ENCODE measurements around the gene SEMA3C. TPM values are rescaled to one million over a fixed set of nuclear protein-coding genes. Genes with fewer than 3 reads are reported as not detected.

SEMA3C gene
- total RNA-seq, 1 donor from 2014 or later, result 0.20 TPM

DNA sequence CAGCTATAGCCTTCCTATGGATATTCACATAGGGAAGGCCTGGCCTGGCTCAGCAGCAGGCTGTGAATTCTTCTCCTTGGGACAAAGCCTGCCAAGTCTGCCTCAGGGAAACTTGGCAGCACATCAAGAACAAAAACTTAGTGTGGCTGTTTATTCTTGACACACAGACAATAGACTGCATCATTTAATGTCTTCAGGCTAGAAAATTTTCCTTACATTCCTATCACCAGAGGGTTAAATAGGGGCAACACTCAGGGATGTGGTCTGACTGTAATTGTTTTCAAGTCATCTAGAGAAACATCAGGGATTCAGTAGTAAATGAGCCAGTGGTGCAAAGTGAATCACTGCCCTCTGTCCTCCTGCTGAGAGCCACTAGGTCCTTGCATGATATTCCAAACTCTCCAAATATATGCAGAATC lies 137.3 kb downstream of the SEMA3C start:
- peak in 1 of 2 donors; percentile 92 for DNase-seq (ENCODE audit: low read depth in 2 of 2)

DNA sequence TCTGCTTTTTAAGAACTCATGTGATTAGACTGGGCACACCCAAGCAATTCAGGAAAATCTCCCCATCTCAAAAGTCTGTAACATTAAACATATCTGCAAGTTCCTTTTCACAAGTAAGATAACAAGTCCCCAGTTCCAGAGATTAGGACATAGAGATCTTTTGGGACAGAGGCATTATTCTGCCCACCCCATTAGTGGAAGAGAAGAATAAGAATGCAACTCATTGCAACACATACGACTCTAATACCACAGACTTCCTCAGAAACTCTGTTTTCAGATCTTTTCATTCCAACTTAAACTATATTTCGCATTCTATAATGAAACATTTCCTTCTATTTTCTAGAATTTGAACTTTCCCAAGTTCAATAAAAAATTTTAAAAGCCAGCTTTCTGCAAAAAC lies 137.7 kb downstream of the SEMA3C start:
- DNase-seq (ENCODE audit: low read depth in 2 of 2), result no peak

DNA sequence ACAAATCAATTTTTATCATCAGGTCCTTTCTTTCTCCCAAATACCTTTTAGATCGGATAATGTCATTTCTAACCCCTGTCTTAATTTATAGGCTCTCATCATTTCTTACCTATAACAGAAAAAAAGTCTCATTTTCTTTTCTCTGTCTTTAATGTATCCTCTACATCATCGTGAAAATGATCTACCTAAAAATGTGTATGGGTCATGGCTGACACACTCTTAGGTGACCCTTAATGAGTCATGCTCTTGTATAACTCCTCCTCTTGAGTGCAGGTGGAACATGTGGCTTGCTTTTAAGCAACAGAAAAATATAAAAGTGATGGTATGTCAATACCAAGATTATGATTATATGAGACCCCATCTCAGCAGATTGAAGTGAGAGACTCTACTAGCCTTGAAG lies 139.4 kb downstream of the SEMA3C start:
- DNase-seq (ENCODE audit: low read depth in 2 of 2), result no peak

DNA sequence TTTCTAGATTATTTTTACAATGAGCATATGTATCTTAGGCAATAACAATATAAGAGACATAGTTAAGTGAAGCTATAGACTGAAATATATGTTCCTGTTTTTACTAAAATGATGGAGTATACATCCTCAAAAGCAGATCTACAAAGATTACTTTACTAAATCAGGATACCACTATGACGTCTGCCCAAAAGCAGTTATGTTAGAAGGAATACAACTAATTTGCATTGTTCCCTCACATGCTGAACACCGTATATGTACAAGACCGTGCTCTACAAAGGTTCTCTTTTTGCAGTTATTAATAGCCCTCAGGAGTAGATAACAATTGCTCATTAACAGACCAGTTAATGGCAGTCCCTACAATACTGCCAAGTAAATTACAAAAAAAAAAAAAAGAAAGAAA lies 143.0 kb downstream of the SEMA3C start:
- DNase-seq (ENCODE audit: low read depth in 2 of 2), result no peak

DNA sequence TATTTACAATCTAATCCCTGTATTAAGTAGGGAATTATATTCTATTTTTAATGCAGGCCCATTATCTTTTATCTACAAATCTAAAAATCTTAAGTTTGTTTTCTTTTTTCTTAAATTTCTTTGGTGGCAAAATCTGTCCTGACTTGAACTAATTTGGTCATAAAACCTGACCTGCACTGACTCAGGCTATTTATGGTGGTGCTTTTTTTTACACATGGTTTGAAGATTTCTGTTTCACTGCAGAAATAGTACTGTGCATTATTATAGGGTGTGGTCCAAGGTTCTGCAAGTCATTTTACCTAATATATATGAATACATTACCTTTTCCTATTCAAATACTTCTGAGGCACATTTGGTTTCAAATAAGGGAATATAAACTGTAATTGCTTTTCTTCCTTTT lies 143.4 kb downstream of the SEMA3C start:
- DNase-seq (ENCODE audit: low read depth in 2 of 2), result no peak

DNA sequence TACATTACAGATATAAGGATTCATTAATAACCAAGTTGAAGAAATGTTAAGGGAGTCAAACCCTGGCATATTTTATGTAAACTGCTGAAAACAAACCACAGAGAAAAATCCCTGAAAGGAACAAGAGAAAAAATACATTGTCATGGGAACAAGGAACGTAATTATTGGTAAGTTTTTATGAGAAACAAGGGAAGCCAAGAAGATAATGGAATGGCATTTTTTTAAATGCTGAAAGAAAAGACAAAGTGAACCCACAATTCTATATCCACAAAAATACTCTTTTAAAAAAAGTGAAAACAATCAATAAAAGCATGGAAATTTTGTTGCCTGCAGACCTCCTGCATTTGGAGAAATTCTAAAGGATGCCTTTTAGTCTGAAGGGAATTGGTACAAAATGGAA lies 144.0 kb downstream of the SEMA3C start:
- DNase-seq (ENCODE audit: low read depth in 2 of 2), result no peak

DNA sequence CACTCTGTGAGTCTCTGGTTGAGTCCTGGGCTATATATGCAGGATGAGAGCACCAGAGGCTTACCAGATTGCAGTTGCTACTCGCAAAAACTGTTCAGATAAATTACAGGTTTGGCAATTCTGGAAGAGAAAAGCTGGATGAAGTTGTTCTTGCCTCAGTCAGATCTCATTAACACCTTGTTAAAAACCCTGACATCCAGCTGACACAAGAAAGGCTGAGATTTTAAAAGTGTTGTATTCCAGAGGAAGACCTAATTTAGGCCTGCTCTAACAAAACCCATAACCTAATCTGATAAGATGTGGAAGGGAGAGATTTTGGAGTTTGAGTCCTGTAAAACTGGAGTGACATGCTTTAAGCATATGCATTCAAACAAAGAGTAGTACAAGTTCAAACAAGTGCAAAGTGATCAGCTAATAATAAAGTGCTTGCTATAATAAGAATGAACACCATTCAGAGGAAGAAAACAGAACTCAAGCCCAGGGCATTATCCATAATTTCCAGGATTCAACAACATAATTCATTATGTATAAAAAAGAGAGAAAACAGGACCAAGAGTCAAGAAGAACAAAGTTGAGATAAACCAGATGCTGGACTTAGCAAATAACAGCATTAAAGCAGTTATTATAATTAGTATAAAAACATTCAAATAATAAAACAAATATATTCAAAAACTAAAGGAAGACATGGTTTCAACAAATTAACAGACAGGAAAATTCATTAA lies 144.9 kb downstream of the SEMA3C start:
- DNase-seq (ENCODE audit: low read depth in 2 of 2), result no peak

DNA sequence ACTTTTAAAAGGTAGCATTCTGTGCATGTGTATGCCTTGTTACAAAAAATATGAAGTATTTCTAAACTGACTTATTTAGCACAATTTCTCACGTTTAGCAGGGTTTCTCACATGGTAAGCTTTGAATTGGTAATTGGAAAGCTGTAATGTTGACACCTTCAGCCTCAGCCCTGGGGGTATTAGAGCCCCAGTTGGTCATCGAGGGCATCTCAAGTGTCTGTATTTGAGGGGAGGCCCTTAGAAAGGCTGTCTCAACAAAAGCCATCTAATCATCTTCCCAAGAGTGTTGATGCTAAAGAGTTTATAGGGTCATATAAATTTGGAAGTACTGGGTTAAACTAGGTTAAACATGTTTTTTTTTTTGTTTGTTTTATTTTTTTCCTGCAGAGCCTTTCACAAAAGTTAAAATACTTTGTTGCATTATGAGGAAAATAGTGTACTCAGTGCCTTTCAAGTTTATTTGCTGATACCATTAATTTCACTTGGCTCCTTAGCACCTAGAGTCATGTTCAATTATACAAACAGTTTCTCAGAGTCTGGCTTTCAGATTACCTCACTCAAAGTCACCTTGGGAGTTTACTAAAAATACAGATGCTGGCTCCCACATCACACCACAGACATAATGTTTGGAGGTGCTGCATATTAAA lies 146.4 kb downstream of the SEMA3C start:
- DNase-seq (ENCODE audit: low read depth in 2 of 2), result no peak

DNA sequence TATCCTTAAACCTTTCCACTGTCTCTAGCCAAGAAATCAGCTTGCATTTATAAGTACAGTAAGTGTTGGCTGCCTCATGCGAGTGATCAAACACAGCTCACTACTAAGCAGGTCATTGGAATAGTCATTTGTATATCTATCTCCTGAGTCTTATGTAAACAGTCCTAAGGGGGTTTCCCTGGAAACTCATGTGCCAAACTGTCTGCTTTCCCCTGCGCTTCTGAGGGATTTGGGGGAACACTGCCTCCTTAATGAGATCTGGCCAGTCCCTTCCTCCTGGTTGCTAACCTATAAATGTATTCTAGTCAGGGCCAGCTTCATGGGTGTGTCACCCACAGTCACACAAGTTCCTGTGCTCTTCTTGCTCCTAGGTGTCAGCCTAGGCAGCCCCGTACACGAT lies 147.3 kb downstream of the SEMA3C start:
- DNase-seq (ENCODE audit: low read depth in 2 of 2), result peak in 1 of 2 donors; percentile 55

DNA sequence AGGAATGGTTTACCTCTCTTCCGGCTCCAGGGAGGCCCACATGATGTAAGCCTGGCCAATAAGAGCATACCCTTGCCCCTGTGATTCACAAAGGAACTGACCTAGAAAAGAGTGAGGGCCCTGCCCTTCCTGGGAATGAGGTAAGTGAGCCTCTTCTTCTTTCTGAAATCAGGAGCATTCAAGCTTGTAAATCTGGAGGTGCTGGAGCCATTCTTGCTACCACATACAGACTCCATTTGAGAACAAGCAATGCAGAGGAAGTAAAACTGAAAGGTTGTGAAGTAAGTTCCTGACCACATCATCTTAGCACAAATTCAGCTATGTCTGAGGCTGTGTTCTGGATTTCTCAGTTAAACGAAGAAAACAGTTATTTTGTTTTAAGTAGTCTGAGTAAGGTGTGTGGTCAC lies 148.2 kb downstream of the SEMA3C start:
- DNase-seq (ENCODE audit: low read depth in 2 of 2), result no peak

DNA sequence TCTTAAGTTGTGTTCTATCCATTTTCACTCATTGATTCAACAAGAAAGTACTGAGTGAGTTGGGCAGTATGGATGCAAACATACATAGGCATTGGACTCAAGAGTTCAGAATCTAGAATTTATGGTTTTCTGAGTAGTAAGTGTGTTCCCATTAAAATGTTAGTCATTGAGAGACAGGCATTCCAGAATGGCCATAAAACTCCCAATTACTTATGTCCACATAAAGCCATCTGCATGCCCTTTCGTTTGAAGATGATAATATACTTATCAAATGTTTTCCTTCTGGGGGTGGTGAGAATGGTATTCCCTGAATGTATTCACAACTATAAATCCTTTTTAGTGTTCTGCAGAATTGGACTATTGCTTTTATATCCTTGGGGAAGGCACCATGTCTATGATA lies 148.8 kb downstream of the SEMA3C start:
- DNase-seq (ENCODE audit: low read depth in 2 of 2), result no peak

DNA sequence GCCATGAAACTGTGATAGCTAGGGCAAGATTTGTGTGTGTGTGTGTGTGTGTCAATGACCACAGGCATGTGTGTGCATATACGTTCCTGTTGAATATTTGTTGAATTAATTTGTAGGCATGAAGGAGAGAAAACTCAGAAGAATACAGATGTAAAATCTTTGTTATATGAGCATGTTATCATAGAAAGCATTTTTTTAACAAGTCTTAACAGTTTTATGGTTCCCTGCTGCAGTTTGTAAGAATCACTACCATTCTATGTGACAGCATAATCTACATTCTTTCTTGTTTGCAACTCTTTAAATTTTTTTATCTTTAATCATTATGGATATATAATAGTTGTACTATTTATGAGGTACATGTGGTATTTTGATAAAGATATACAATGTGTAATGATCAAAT lies 150.1 kb downstream of the SEMA3C start:
- DNase-seq (ENCODE audit: low read depth in 2 of 2), result no peak

DNA sequence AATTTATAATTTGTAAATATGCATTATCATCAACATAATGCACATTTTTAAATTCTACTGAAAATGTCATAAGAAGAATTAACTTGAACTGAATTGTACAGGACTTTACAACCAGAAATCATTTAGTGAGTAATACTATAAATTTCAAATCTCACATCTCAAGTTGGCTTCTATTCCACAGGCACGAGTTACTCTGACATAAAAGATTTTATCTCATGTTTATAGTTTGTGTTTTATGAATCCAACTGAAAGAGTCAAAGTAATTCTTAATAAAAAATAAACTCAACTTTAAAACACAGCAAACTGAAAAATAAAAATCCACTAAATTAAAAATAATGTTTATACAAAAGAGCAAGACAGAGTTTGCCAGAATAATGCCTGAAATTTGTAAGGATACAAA lies 151.2 kb downstream of the SEMA3C start:
- no peak for DNase-seq (ENCODE audit: low read depth in 2 of 2)

DNA sequence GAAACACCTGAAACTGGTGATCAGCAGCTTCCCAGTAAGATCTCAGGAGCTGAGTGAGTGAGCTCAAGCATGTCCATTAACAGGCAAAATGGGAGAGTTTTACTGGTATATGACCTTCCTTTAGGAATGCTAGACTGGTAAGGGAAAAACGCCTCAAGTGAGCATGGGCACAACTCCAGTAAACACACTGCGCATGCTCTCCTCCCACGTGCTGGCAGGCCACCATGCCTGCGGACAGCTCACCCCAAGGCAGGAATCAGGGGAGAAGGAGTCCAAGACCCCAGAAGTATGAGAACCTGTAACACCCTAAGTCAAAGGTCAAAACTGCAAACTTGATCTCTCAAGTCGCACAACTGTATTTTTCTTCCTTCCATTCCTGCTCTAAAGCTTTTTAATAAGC lies 152.1 kb downstream of the SEMA3C start:
- no peak for DNase-seq (ENCODE audit: low read depth in 2 of 2)

DNA sequence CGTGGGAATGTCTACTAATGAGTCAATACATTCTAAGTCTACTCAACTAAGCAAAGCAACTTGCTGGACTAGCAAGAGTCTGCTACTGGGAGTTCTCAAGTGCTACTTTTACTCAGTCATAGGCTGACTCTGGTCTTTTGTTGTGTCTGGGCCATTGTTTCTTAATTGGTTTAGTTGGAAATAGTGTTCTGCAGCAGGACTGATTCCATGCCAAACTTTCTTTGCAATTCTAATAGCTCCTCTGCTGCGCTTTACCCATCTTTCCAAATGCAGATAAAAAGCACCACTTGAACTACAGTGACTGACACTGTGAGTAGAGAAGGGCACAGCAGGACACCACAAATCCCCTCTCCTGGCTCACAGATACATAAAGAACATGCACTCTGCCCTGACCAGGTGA lies 154.7 kb downstream of the SEMA3C start:
- no peak for DNase-seq (ENCODE audit: low read depth in 2 of 2)

DNA sequence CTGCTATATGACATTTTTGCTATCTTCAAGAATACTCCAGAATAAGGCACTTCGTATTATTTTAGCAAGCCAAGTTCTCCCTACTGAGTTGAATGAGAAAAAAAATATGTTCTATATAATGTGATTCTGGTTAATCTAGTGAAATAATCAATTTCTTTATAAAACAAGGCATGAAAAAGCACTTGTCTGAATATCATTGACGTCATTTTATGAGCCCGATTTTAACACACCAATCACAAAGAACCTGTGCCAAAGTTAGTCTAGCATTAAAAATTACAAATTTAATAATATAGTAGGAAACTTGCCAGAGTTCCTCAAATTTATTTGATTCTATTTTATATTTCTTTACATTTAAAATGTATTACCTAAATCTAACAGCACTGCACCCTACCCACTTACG lies 155.1 kb downstream of the SEMA3C start:
- DNase-seq (ENCODE audit: low read depth in 2 of 2), result no peak

DNA sequence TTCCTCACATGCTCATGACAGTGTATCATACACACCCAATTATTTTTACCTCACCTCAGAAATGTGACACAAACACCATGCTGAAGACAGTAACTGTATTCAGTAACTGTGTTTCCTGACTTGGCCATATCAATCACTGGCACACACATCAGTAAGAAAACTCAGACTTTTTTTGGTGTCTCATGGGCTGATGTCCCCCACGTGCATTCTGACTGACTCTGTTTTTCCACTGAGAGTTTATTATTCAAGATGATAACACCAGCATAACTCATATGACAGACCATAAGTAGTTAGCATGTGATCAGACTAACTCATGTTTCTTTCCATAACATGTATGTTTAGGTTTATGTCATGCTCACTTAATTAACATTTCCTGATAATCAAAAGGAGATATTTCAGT lies 155.6 kb downstream of the SEMA3C start:
- no peak for DNase-seq (ENCODE audit: low read depth in 2 of 2)

DNA sequence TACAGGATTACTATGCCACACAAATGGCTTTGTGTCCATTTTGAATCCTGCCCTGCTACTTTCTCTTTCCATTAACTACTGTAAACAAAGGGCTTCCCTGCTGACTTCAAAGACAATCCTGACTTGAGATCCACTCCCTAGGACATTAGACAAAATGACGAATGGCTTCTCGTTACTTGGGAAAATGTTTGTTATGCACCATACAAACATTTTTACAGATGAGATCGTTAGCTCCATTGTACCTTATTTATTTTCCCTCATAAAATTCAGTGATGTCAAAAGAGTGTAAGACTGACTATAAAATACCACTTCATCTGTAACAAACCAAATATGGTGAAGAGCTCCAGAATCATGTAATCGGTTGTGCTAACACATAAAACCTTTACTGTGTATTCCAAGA lies 158.6 kb downstream of the SEMA3C start:
- DNase-seq (ENCODE audit: low read depth in 2 of 2), result peak in 1 of 2 donors; percentile 43

DNA sequence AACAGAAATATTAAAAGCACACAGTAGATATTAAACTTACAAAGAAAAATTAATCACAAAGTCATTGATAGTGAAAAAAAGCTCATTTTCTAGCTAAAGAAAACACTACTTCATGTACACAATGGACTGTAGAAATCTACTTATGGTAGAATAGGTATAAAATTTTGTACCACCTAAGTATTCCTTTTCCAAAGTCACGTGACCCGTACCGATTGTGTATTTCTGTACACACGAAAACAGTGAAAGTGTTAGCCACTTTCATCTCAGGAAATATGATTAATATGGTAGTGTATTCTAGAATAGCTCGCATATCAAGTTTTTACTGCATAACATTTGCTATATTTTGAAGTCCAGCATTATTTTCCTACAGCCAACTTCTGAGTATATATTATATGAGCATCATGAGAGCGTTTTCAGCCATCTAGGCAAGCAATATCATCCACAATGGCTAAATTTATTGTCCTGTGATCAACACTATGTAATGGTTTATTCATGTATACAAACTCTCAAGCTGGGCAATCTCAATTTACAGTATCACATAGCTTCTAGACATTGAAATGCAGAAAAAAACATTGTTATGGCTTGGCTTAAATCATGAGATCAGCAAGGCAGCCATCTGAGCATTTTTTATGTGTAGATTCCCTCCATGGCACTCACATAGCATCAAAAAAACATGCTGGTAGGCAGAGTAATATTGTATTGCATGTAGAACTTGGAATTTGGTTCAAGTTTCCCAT lies 165.7 kb downstream of the SEMA3C start:
- no peak for DNase-seq (ENCODE audit: low read depth in 2 of 2)

DNA sequence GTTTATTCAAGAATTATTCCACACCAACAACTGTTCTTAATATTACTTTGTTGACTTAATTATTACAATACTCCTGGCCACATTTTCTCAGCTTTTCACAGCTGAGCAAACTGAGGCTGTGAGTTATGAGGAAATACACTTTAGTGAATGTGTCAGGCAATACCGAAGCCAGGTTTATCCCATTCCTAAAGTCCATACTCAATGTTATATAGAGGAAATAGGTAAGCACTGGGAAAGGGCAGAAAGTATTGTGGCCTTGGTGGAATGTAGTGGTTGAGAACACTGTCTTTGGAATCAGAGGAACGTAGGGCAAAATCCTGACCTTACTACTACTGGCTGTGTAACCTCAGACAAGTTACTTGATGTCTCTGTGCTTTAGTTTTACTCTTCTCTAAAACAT lies 169.6 kb downstream of the SEMA3C start:
- no peak for DNase-seq (ENCODE audit: low read depth in 2 of 2)

DNA sequence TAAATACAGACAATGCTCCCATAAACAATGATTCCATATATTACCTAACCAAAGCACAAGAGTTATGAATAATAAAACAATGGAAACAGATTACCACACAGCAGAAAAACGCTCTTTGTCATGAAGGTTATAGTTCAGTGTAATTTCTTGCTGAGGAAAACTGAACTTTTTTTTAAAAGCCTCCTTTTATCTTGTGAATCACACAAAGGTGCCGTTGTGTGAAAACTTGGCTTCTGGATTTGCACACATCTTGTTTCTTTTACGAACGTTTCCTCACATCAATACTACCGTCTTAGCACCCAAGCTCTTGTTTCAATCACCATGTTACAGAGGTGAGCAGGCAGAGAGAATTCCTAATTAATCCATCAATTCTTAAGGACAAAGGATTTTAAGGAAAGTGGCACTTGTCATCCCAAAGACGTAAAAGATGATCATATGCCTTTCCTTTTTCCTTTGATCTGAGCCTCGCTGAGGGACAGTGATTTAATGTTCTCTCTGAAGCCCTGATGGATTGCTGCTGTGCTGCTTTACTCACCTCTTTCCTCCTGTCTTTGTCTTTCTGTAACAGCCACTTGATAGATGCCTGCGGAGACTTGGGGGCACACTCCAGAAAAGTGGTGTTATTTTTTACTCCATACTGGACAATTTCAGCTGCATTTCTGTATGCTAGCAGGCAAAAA lies 170.3 kb downstream of the SEMA3C start:
- peak in 1 of 2 donors; percentile 50 for DNase-seq (ENCODE audit: low read depth in 2 of 2)
